ENCODE results near the gene C19orf81. TPM values are rescaled to one million over a fixed set of nuclear protein-coding genes. Genes with fewer than 3 reads are reported as not detected.

C19orf81 gene
- total and polyA plus RNA-seq, 9 of the 15 experiments (the other 6 are each of a cell fraction or from before 2014, with no cell fraction given), result 2.5 to 42.9 (median 33.0) TPM; not detected in 4

- no peak for TF ChIP-seq ZNF318 (IDR thresholded peaks at IDR 0.05; ENCODE audit: borderline replicate concordance in 1 of 2, low read depth in 1 of 2)
- TF ChIP-seq, protein P1, sequence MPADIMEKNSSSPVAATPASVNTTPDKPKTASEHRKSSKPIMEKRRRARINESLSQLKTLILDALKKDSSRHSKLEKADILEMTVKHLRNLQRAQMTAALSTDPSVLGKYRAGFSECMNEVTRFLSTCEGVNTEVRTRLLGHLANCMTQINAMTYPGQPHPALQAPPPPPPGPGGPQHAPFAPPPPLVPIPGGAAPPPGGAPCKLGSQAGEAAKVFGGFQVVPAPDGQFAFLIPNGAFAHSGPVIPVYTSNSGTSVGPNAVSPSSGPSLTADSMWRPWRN (IDR thresholded peaks at IDR 0.05; ENCODE audit: low read depth), result peak; percentile 42; the same call in 1 of the 2 replicates
- TF ChIP-seq ZNF695 (CRISPR knock-in tag; IDR thresholded peaks at IDR 0.05), result no peak
- no peak for TF ChIP-seq ZNF79 (CRISPR knock-in tag; IDR thresholded peaks at IDR 0.05; ENCODE audit: low read depth)
- no peak for TF ChIP-seq ZNF3 (CRISPR knock-in tag; IDR thresholded peaks at IDR 0.05)
- TF ChIP-seq NR4A1 (CRISPR knock-in tag; IDR thresholded peaks at IDR 0.05), result no peak
- no peak for TF ChIP-seq NR4A1 (tag; IDR thresholded peaks at IDR 0.05)
- no peak for TF ChIP-seq NFIC (IDR thresholded peaks at IDR 0.05)
- TF ChIP-seq, protein P2, sequence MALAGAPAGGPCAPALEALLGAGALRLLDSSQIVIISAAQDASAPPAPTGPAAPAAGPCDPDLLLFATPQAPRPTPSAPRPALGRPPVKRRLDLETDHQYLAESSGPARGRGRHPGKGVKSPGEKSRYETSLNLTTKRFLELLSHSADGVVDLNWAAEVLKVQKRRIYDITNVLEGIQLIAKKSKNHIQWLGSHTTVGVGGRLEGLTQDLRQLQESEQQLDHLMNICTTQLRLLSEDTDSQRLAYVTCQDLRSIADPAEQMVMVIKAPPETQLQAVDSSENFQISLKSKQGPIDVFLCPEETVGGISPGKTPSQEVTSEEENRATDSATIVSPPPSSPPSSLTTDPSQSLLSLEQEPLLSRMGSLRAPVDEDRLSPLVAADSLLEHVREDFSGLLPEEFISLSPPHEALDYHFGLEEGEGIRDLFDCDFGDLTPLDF (CRISPR knock-in tag; IDR thresholded peaks at IDR 0.05), result peak; percentile 74; the same call in 1 of the 2 replicates
- peak; percentile 78; the same call in 1 of the 2 replicates for TF ChIP-seq BCOR (IDR thresholded peaks at IDR 0.05)
- TF ChIP-seq ZNF398 (CRISPR knock-in tag; IDR thresholded peaks at IDR 0.05), result no peak
These were observed 30.2 kb downstream of the C19orf81 start (continued) for GRCh38 chr19:50679177-50680125.

Data from K562 (cell line).